Urinary bladder (tissue), 4 donors: ENCODE measurements around the gene PIWIL1. TPM values are rescaled to one million over a fixed set of nuclear protein-coding genes. Genes with fewer than 3 reads are reported as not detected.

Experiments
- DNase-seq: peaks from one replicate; pipeline ENCODE4 v3.0.0-alpha.2; 2015; ENCODE audit errors: extremely low spot score
- H3K27ac ChIP-seq: one replicate; pipeline ENCODE4 v1.5.1; 2013; ENCODE audit warnings: low read depth, mild to moderate bottlenecking, moderate library complexity
- H3K36me3 ChIP-seq: one replicate; pipeline ENCODE4 v1.6.1; 2013; ENCODE audit warnings: mild to moderate bottlenecking, moderate library complexity; ENCODE audit not compliant: insufficient read depth
- H3K4me1 ChIP-seq: one replicate; pipeline ENCODE4 v1.6.1; 2013; ENCODE audit warnings: mild to moderate bottlenecking, moderate library complexity; ENCODE audit not compliant: insufficient read depth
- H3K4me3 ChIP-seq: one replicate; pipeline ENCODE4 v1.5.1; 2013; ENCODE audit warnings: low read depth, low read length
- WGBS: extraction: QIAGEN DNeasy Blood & Tissue Kit; methylation state at CpG from one replicate; pipeline ENCODE4 v1.1.7; 2013; 5-methylcytosine and 5-hydroxymethylcytosine counted together
- polyA plus RNA-seq: library from polyadenylated mRNA; stranded (reverse); fragments of 200-250 nt; gene quantifications from one replicate; pipeline ENCODE4 v1.2.3, GENCODE V29; 2013
- total RNA-seq: library from RNA; depleted of rRNA; stranded (reverse); fragments of >200 nt; gene quantifications from one replicate; pipeline ENCODE4 v1.2.3, GENCODE V29; 2014
- donor health status: healthy with polysubstance abuse.
- donor health status: healthy.

PIWIL1 gene
- total and polyA plus RNA-seq, 2 donors = 0.21 TPM; not detected in 1

GRCh38 chr12:130344529-130344928 is 6.8 kb downstream of the PIWIL1 start:
- no peaks in the 10 kb centered on the region for H3K4me1 ChIP-seq
- H3K4me3 ChIP-seq = no peak overlapping the region
- DNase-seq = no peak
- no peaks in the 10 kb centered on the region for H3K36me3 ChIP-seq
- no peak overlapping the region for H3K27ac ChIP-seq

GRCh38 chr12:130345292-130345691 is 7.6 kb downstream of the PIWIL1 start:
- no peak for DNase-seq
- Histone ChIP-seq H3K4me3 (no peak overlapping the region), H3K36me3 (no peaks in the 10 kb centered on the region), H3K4me1 (no peaks in the 10 kb centered on the region), H3K27ac (no peak overlapping the region)
- 81% methylated on average over 1 of the region's 1 CpG for WGBS

- Histone ChIP-seq H3K36me3 (no peaks in the 10 kb centered on the region), H3K4me3 (no peak overlapping the region), H3K27ac (no peak overlapping the region), H3K4me1 (no peaks in the 10 kb centered on the region)
- no peak for DNase-seq
- WGBS = 71% methylated on average over 7 of the region's 7 CpGs
Measured at GRCh38 chr12:130347588-130347987, 9.9 kb downstream of the PIWIL1 start.

- no peaks in the 10 kb centered on the region for H3K36me3 ChIP-seq
- WGBS = 29% methylated on average over 2 of the region's 2 CpGs
- H3K4me3 ChIP-seq = no peak overlapping the region
- no peaks in the 10 kb centered on the region for H3K4me1 ChIP-seq
- no peak for DNase-seq
- no peak overlapping the region for H3K27ac ChIP-seq
Measured at GRCh38 chr12:130350715-130351114, 13.0 kb downstream of the PIWIL1 start.

GRCh38 chr12:130351326-130351725 is 13.6 kb downstream of the PIWIL1 start:
- H3K4me1 ChIP-seq = no peaks in the 10 kb centered on the region
- no peak overlapping the region for H3K27ac ChIP-seq
- no peak overlapping the region for H3K4me3 ChIP-seq
- peak; percentile 47 for DNase-seq
- WGBS = 59% methylated on average over 5 of the region's 5 CpGs
- no peaks in the 10 kb centered on the region for H3K36me3 ChIP-seq

GRCh38 chr12:130353081-130353480 is 15.4 kb downstream of the PIWIL1 start:
- H3K4me3 ChIP-seq = no peak overlapping the region
- no peaks in the 10 kb centered on the region for H3K36me3 ChIP-seq
- no peaks in the 10 kb centered on the region for H3K4me1 ChIP-seq
- no peak for DNase-seq
- no peak overlapping the region for H3K27ac ChIP-seq

GRCh38 chr12:130354407-130354806 is 16.7 kb downstream of the PIWIL1 start:
- Histone ChIP-seq H3K4me1 (no peaks in the 10 kb centered on the region), H3K4me3 (no peak overlapping the region), H3K36me3 (no peaks in the 10 kb centered on the region), H3K27ac (no peak overlapping the region)
- DNase-seq = no peak
- 59% methylated on average over 7 of the region's 7 CpGs for WGBS

GRCh38 chr12:130356222-130356621 is 18.5 kb downstream of the PIWIL1 start:
- H3K4me1 ChIP-seq = no peaks in the 10 kb centered on the region
- no peak overlapping the region for H3K27ac ChIP-seq
- no peak for DNase-seq
- no peak overlapping the region for H3K4me3 ChIP-seq
- H3K36me3 ChIP-seq = no peaks in the 10 kb centered on the region
- 34% methylated on average over 8 of the region's 8 CpGs for WGBS

- no peaks in the 10 kb centered on the region for H3K4me1 ChIP-seq
- 41% methylated on average over 8 of the region's 8 CpGs for WGBS
- no peaks in the 10 kb centered on the region for H3K36me3 ChIP-seq
- no peak overlapping the region for H3K4me3 ChIP-seq
- H3K27ac ChIP-seq = no peak overlapping the region
- no peak for DNase-seq
Measured at GRCh38 chr12:130357241-130357640, 19.6 kb downstream of the PIWIL1 start.

GRCh38 chr12:130357729-130358330 is 20.1 kb downstream of the PIWIL1 start:
- WGBS = 55% methylated on average over 14 of the region's 14 CpGs
- Histone ChIP-seq H3K4me1 (no peaks in the 10 kb centered on the region), H3K36me3 (no peaks in the 10 kb centered on the region), H3K4me3 (no peak overlapping the region), H3K27ac (no peak overlapping the region)
- DNase-seq = no peak

- 74% methylated on average over 5 of the region's 5 CpGs for WGBS
- DNase-seq = no peak
- H3K27ac ChIP-seq = no peak overlapping the region
- no peak overlapping the region for H3K4me3 ChIP-seq
- no peaks in the 10 kb centered on the region for H3K4me1 ChIP-seq
- no peaks in the 10 kb centered on the region for H3K36me3 ChIP-seq
Measured at GRCh38 chr12:130362060-130362459, 24.4 kb downstream of the PIWIL1 start.

- no peak for DNase-seq
- WGBS = 79% methylated on average over 2 of the region's 2 CpGs
- Histone ChIP-seq H3K36me3 (no peaks in the 10 kb centered on the region), H3K27ac (no peak overlapping the region), H3K4me1 (no peaks in the 10 kb centered on the region), H3K4me3 (no peak overlapping the region)
Measured at GRCh38 chr12:130364578-130364977, 26.9 kb downstream of the PIWIL1 start.

GRCh38 chr12:130366159-130366558 is 28.5 kb downstream of the PIWIL1 start:
- WGBS = 58% methylated on average over 7 of the region's 7 CpGs
- no peak overlapping the region for H3K27ac ChIP-seq
- no peaks in the 10 kb centered on the region for H3K4me1 ChIP-seq
- no peak for DNase-seq
- H3K4me3 ChIP-seq = no peak overlapping the region
- no peaks in the 10 kb centered on the region for H3K36me3 ChIP-seq

- no peaks in the 10 kb centered on the region for H3K36me3 ChIP-seq
- no peak for DNase-seq
- H3K4me3 ChIP-seq = no peak overlapping the region
- WGBS = 79% methylated on average over 2 of the region's 2 CpGs
- no peaks in the 10 kb centered on the region for H3K4me1 ChIP-seq
- H3K27ac ChIP-seq = no peak overlapping the region
Measured at GRCh38 chr12:130367003-130367402, 29.3 kb downstream of the PIWIL1 start.

GRCh38 chr12:130367523-130367922 is 29.8 kb downstream of the PIWIL1 start:
- H3K27ac ChIP-seq = no peak overlapping the region
- H3K36me3 ChIP-seq = no peaks in the 10 kb centered on the region
- no peak overlapping the region for H3K4me3 ChIP-seq
- no peak for DNase-seq
- 82% methylated on average over 13 of the region's 13 CpGs for WGBS
- H3K4me1 ChIP-seq = no peaks in the 10 kb centered on the region
